ENCODE results near the gene OGDH. TPM values are rescaled to one million over a fixed set of nuclear protein-coding genes. Genes with fewer than 3 reads are reported as not detected.
A peak's percentile ranks its signal among the peaks of the same experiment; 100 is the strongest.

Gene OGDH
- total RNA-seq, 1 donor from 2014 or later = 73.7 TPM

- H3K36me3 Mint-ChIP-seq (ENCODE audit: low read depth, unreplicated experiment) = no peaks in the 10 kb centered on the region
- TF ChIP-seq EZH2 (IDR thresholded peaks at IDR 0.05; ENCODE audit: insufficient read depth, low read length) (no peak), CTCF (IDR thresholded peaks at IDR 0.05; ENCODE audit: insufficient read depth, low read depth, low read length) (no peak)
- Histone ChIP-seq H3K4me1 (ENCODE audit: insufficient read depth, low read length) (peaks cover 4% of the 10 kb centered on the region), H3K79me2 (ENCODE audit: insufficient read depth, low read length) (no peaks in the 10 kb centered on the region), H3K9me3 (ENCODE audit: insufficient read depth, low read depth, low read length) (no peaks in the 10 kb centered on the region), H3K27ac (ENCODE audit: low read depth, low read length) (peak overlapping the region; percentile 99), H3K4me3 (ENCODE audit: insufficient read depth, low read depth, low read length) (no peak overlapping the region), H3K9ac (ENCODE audit: low read length) (peak overlapping the region; percentile 75), H3K27me3 (ENCODE audit: insufficient read depth, low read length) (no peaks in the 10 kb centered on the region), H4K20me1 (ENCODE audit: insufficient read depth, low read length) (no peaks in the 10 kb centered on the region), H3K4me2 (ENCODE audit: low read length) (peak overlapping the region; percentile 62), H2AFZ (ENCODE audit: low read depth, low read length) (no peak overlapping the region), H3K36me3 (ENCODE audit: insufficient read depth, low read length) (no peaks in the 10 kb centered on the region)
- peak overlapping the region; percentile 75 for H3K27ac Mint-ChIP-seq (ENCODE audit: unreplicated experiment)
- H3K4me3 Mint-ChIP-seq (ENCODE audit: unreplicated experiment) = no peak overlapping the region
- DNase-seq (ENCODE audit: low read depth) (peak; percentile 71), FAIRE-seq (no peak)
- no peaks in the 10 kb centered on the region for H3K27me3 Mint-ChIP-seq (ENCODE audit: low read depth, unreplicated experiment)
- no peaks in the 10 kb centered on the region for H3K9me3 Mint-ChIP-seq (ENCODE audit: unreplicated experiment)
- no peaks in the 10 kb centered on the region for H3K4me1 Mint-ChIP-seq (ENCODE audit: low read depth, unreplicated experiment)
Measured at GRCh38 chr7:44733708-44734481, 127.5 kb downstream of the OGDH start.

- H3K9me3 ChIP-seq (ENCODE audit: insufficient read depth, low read depth, low read length) = no peaks in the 10 kb centered on the region
- DNase-seq (ENCODE audit: low read depth) (peak; percentile 98), FAIRE-seq (peak; percentile 100)
- Mint-ChIP-seq H3K4me3 (ENCODE audit: unreplicated experiment) (peak overlapping the region; percentile 41), H3K27ac (ENCODE audit: unreplicated experiment) (peak overlapping the region; percentile 97), H3K4me1 (ENCODE audit: low read depth, unreplicated experiment) (no peaks in the 10 kb centered on the region), H3K27me3 (ENCODE audit: low read depth, unreplicated experiment) (no peaks in the 10 kb centered on the region), H3K36me3 (ENCODE audit: low read depth, unreplicated experiment) (no peaks in the 10 kb centered on the region), H3K9me3 (ENCODE audit: unreplicated experiment) (no peaks in the 10 kb centered on the region)
- H3K27me3 ChIP-seq (ENCODE audit: insufficient read depth, low read length) = no peaks in the 10 kb centered on the region
- H3K36me3 ChIP-seq (ENCODE audit: insufficient read depth, low read length) = no peaks in the 10 kb centered on the region
- no peaks in the 10 kb centered on the region for H4K20me1 ChIP-seq (ENCODE audit: insufficient read depth, low read length)
- H3K27ac ChIP-seq (ENCODE audit: low read depth, low read length) = peak overlapping the region; percentile 99
- H3K4me1 ChIP-seq (ENCODE audit: insufficient read depth, low read length) = peaks cover 4% of the 10 kb centered on the region
- H3K9ac ChIP-seq (ENCODE audit: low read length) = peak overlapping the region; percentile 75
- no peaks in the 10 kb centered on the region for H3K79me2 ChIP-seq (ENCODE audit: insufficient read depth, low read length)
- H3K4me3 ChIP-seq (ENCODE audit: insufficient read depth, low read depth, low read length) = peak overlapping the region; percentile 23
- TF ChIP-seq CTCF (IDR thresholded peaks at IDR 0.05; ENCODE audit: insufficient read depth, low read depth, low read length) = no peak
- TF ChIP-seq EZH2 (IDR thresholded peaks at IDR 0.05; ENCODE audit: insufficient read depth, low read length) = no peak
- peak overlapping the region; percentile 75 for H3K4me2 ChIP-seq (ENCODE audit: low read length)
- no peak overlapping the region for H2AFZ ChIP-seq (ENCODE audit: low read depth, low read length)
Measured at GRCh38 chr7:44735403-44736165, 129.2 kb downstream of the OGDH start.
